KBM-7 (cell line): Measurements from ENCODE around the gene HNRNPUL2.
A peak's percentile ranks its signal among the peaks of the same experiment; 100 is the strongest.
"Not testable (repeated sequence)": the region's sequence is repeated elsewhere in the genome, so short reads cannot be mapped to it uniquely, and the experiment has no call there.

Experiments
- DNase-seq: peaks from one replicate; pipeline ENCODE4 v3.0.0-alpha.2; 2015
- in situ Hi-C: fragments of 300-500 bp; cut with MboI; formaldehyde crosslinking; loops from 2 replicates; pipeline ENCODE4 v1.14.3; 2020; ENCODE audit warnings: low sequenced_read_pairs, low pct_unique_long_range_greater_than_20kb, mixed read lengths

The HNRNPUL2 gene

DNA sequence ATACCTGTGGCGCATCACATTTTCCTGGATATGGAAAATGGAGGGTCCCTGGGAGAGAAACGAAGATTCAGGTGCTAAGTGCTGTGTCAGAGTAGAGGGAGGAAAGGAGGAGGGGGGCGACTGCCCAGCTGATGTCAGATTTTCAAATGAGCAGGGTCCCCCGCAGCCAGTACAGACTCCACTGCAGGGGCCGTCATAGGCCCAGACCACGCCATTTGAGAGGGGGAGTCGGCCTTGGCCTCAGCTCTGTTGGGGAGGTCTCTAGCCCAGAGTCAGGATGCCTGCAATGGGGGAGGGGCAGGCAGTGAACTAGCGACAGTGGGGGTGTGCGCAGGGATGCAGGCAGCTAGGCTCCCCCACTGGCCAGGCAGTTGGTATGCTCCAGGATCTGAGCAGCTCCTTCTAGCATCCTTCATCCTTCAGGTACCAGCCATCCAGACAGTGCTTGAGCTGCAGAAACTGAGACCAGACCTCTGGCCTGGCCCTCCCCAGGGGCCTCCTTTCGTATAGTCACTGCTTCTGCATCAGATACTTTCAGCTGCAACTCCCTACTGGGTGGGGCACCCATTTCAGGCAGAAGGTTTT lies 19.9 kb downstream of the HNRNPUL2 start, which contains the start of the genes BSCL2 and GNG3:
Gene BSCL2, minus strand, starts transcription at position 148 of the 585 bp plus-strand sequence. CDS start 229 bp downstream, outside the sequence.
Gene GNG3, plus strand, starts transcription at position 400 of the 585 bp plus-strand sequence. CDS start 620 bp downstream, outside the sequence.
- in situ Hi-C loops, result no loop called here
- DNase-seq, result peak; percentile 6

DNA sequence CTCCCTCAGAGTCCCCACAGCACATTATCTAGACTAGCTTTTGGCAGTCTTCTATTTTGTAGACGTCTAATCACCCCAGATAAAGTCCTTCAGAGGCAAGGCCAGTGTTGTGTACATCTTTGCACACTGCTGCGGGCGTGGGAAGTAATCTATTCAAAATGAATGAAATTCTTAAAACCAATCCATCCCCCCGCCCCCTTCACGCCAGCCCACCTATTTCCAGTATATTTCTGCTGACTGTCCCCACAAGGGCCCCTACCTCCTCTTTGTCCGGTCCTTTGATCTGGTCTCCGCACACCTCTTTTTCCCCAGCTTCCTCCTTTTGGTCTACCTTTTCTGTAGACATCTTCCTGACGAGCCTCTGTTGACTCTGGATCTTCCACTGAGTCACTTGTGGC lies 20.4 kb downstream of the HNRNPUL2 start:
- no peak for DNase-seq
- in situ Hi-C loops, result no loop called here

DNA sequence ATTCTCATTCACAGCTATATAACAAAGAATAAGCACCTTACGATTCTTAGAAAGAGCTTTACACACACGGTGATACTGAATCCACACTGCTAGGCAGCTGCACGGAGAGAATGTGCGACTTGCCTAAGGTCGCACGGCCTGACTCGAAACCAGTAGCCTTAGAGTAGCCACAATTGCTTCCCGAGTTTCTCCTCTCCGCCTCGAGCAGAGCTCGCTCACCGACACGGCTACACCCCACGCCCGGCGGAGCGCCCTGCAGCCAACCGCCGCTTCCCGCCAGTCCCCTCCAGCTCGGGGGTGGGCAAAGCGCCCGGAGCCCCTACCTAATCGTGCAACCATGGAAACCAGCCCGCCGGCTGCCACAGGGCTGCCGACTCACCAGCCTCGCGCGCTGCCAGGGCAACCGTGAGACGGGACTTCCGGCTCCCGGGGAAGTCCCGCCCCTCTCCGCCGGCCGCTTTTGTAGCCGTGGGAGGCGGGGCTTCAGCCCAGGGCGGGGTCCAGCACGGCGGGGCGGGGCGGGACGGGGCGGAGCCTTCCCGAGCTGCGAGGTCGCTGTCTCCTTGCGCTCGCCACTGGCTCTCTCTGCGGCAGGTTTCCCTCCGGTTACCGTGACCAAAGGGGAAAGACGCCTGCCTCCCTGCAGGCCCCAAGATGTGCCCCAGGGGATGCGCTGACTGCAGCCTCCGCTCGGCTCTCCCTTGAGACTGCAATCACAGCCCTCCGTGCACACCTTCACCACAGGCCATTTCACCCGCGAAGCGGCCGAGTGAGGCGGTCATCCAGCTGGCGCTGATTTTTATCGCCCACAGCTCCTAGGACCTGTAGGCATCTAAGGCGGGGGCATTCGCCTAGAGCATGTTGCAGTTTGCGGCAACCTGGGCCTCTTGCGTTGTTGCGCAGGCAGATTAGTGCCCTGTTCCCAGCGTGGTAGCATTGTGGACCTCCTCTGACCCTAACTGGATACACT lies 21.1 kb downstream of the HNRNPUL2 start:
- peak; percentile 88 for DNase-seq
- in situ Hi-C loops, result no loop called here

DNA sequence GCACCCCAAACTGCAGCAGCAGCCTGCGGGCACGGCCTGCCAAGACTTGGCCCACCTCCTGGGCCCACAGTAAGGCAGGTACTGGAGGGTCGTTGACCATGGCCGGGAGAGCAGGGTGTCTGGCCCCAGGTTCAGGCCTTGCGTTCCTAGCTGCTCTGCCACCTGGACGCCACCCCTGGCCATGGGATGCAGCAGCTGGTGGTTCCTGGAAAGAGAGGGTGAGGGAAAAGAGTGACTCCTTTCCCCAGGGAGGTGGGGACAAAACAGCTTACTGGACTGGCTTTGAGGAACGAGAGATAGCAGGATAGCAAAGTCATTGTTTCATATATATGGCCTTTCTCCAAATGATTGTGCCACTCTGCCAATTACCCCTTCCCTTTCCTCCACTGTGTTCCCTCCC lies 21.8 kb downstream of the HNRNPUL2 start:
- in situ Hi-C loops, result no loop called here
- DNase-seq, result no peak

DNA sequence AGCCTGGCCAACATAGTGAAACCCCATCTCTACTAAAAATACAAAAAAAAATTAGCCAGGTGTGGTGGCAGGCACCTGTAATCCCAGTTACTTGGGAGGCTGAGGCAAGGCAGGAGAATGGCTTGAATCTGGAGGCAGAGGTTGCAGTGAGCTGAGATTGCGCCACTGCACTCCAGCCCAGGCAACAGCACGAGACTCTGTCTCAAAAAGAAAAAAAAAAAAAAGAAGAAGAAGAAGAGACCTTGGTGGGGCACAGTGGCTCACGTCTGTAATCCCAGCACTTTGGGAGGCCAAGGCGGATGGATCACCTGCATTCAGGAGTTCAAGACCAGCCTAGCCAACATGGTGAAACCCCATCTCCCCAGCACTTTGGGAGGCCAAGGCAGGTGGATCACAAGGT lies 23.3 kb downstream of the HNRNPUL2 start:
- DNase-seq, in situ Hi-C loops: not testable (repeated sequence)

DNA sequence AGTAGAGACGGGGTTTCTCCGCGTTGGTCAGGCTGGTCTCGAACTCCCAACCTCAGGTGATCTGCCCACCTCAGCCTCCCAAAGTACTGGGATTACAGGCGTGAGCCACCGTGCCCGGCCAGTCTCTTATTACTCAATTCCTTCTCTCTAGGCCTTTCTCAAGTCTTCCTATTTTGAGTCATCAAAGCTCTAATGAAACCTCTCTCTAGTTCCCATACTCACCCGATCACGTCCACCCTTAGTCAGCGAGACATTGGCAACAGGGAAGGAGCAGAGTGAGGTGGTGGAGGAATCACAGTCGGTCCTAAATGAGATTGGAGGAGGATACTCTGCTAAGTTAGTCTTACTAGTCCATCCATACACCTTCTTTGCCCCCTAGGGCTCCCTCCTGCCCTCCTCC lies 25.0 kb downstream of the HNRNPUL2 start:
- in situ Hi-C loops, result no loop called here
- DNase-seq, result no peak

DNA sequence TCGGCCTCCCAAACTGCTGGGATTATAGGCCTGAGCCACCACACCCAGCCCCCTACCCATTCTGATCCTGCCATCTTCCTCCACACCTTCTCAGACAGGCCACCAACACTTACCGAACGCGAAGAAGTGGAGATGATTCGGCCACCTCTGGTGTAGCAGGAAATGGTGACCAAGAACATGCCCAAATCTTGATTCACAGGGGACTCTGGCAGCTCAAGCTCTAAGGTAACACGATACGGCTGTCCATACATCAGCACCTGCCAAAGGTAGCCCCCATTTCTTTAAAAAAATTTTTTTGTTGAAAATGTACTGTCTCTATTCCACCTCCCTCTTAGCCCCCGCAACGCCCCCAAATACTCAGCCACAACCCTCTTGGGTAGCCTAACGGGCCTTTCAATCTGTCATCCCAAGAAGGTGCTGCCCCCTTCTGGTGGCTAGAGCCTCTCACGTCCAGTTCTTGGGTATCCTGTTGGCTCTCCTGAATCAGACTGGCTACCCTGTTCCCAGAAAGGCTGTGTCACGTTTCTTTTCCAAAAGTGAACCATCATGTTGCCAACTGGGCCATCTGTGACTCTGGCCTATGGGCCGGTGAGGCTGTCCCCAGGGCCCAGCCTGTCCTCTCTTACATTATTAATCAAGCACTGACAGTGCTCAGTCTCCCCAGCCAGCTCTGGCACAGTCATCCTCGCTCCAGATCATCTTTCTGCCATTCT lies 32.6 kb downstream of the HNRNPUL2 start:
- in situ Hi-C loops, result loop anchor here (25.0 kb wide), 1 partner anchor 307 kb away; no protein-coding TSS in a partner anchor
- peak; percentile 73 for DNase-seq

DNA sequence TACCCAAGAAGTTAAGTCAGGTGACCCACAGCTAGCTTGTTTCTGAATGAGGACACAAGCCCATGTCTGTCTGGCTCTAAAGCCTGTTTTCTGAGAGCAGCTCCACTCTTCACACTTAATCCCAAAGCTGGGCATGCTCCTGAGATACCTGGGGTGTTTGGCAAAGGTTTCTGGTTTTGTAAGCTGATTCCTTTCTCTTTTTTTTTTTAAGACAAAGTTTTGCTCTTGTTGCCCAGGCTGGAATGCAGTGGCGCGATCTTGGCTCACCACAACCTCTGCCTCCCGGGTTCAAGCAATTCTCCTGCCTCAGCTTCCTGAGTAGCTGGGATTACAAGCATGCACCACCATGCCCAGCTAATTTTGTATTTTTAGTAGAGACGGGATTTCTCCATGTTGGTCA lies 33.6 kb downstream of the HNRNPUL2 start:
- DNase-seq, result not testable (repeated sequence)
- in situ Hi-C loops, result loop anchor here (25.0 kb wide), 1 partner anchor 306 kb away; no protein-coding TSS in a partner anchor

DNA sequence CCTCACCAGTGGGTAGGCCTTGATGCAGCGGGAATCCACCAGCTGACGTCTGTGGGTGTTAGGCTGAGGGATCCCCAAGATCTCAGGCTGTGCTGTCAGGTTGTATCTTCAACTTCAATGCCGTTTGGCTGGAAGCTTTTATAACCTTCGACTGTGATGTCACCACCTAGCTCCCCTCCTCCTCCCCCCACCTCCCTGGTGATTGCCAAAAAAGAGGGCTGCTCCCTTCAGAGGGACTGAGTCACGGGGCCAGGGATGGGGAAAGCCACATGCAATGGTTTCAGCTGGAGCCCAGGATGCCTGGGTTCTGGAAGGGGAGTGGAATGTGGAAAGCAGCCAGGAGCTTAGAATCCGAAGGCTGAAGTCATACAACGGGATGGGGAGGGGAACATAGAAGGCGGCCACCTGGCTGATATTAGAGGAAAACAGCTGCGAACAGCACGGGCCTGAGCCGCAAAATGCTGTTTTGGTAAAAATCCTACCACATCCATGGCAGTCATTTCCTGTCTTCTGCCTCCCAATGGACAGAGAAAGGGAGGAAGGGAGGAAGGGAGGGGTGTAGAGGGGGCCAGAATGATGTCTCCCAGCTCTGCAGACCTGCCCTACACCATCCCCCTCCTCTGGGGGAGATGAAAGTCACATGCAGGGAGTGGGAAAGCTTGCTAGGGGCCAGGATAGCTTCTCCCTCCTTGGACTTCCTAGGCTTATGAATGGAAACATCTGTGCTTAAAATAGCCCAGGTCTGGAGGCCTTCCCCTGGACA lies 37.7 kb downstream of the HNRNPUL2 start, which contains the start of gene LRRN4CL:
Gene LRRN4CL, minus strand, starts transcription at position 110 of the 763 bp plus-strand sequence. CDS start 1,022 bp downstream, outside the sequence.
- DNase-seq, result no peak
- in situ Hi-C loops, result loop anchor here (25.0 kb wide), 1 partner anchor 302 kb away; no protein-coding TSS in a partner anchor

DNA sequence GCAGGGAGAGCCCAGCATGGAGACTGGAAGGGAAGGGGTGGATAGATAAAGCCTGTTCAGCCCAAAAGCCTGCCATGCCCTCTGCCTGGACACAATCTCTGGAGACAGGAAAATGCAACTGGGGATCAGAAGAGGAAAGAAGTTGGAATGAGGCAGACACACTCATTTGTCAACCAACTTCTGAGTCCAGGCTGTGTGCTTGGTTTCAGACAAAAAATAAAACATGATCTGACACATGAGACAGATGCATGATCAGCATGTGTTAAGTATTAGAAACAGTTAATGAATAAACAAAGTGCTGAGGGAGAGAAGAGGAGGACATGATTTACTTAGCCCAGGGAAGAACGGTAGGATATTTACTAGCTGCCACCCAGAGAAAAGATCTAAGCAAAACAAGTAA lies 38.8 kb downstream of the HNRNPUL2 start:
- no peak for DNase-seq
- in situ Hi-C loops, result loop anchor here (25.0 kb wide), 1 partner anchor 301 kb away; no protein-coding TSS in a partner anchor

DNA sequence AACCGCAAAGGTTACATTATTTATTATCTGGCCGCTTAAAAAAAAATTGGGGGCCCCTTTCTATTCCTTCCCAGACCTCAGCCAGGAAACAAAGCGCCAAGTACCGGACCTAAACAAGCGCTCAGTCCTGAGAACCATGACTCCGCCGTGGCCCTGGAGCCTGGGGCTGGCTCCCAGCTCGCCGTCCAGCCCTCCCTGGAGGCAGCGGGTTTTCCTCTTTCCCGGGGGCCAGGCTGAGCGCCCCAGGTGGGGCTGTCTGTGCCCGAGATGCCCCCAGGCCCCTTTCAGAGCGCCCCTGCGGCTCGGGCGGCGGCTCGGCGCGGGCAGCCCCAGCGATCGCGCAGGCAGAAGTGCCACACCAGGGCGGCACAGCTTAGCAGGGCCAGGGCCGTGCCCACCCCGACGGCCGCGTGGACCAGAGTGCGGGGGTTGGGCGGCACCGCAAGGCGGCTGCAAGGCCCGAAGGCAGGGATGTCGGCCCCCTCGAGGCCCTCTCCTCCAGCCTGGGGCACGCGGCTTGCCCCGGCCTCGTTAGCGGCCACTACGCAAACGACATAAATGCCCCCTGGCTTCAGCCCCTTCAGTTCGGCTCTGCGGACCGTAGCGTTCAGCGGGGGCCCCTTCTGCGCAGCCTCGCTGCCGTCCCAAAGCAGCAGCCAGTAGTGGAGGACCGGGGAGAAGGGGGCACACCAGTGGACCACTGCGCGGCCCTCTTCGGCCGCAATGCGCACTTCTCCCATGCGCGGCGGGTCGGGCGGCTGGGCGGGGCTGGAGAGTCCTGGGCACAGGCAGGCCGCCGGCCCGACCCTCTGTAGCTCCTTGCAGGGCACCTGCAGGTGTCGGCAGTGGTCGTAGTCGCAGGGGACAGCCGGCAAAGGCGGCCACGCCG lies 39.5 kb downstream of the HNRNPUL2 start:
- in situ Hi-C loops, result loop anchor here (25.0 kb wide), 1 partner anchor 300 kb away; no protein-coding TSS in a partner anchor
- no peak for DNase-seq

DNA sequence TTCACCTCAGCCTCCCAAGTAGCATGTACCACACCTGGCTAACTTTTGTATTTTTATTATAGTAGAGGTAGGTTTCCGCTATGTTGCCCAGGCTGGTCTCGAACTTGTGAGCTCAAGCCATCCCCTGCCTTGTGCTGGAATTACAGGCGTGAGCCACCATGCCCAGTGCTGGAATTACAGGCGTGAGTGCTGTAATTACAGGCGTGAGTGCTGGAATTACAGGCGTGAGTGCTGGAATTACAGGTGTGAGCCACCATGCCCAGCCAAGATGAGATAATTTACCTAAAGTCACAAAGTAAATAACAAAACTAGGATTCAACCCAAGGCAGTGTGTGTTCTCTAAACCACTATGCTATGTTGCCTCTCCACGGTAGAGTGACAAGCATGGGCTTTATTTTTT lies 44.7 kb downstream of the HNRNPUL2 start:
- in situ Hi-C loops, result loop anchor here (25.0 kb wide), 1 partner anchor 295 kb away; no protein-coding TSS in a partner anchor
- DNase-seq, result no peak

DNA sequence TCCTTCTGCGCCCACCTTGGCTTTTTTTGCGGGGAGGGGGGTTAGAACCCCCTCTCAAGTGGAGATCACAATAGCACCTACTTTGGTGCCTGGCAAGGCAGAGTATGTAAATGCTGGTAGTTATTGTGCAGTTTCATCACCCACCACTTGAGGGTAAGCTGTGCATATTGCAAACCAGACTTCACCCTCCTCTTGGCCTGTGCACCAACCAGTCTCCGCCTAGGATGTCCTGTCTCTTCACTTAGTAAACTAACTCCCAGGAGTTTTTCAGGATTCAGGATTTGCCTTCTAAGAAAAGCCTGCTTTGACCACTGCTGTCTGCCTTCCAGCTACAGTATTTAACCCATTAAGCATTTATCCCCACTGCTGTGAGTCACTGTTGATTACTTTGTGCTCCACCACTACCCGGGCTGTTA lies 46.4 kb downstream of the HNRNPUL2 start:
- in situ Hi-C loops, result loop anchor here (25.0 kb wide), 1 partner anchor 294 kb away; no protein-coding TSS in a partner anchor
- peak; percentile 72 for DNase-seq

DNA sequence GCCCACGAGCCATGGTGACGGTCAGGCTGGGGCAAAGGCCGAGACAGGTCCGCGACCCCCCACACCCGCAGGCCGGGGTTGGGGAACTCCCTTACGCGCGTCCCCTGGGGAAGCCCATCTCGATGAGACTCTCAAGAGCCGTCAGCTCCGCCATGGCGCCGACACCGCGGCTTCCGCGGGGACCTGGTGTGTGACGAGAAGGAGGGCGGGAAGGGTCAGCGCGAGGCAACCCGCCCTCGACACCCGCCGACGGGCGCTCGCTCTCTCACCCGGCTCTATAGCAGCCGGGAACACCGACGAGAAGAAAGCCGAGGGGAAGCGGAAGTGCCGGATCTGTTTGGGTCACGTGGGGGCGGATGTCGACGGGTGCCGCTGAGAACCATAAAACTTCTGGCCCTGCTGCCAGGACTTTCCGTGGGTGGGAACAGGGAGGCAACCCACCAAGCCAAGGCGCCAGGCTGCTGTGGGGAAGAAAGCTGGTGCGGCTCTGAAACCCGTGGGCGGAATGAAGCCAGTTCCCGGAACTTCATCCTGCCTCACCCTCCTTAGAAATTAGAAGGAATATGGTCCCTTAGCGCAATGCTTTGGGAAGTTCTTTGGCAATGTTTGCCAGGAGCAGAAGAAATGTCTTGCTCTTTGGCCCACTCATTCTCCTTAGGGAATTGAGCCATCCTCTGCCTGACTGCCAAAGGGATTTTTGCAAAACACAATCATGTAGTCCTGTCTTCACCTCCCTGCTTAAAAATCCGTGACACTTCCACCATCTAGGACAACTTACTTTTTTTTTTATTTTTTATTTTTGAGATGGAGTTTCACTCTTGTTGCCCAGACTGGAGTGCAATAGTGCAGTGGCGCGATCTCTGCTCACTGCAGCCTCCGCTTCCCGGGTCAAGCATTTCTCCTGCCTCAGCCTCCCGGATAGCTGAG lies 48.2 kb downstream of the HNRNPUL2 start, which contains the start of gene UBXN1:
Gene UBXN1, minus strand, starts transcription at position 304 of the 927 bp plus-strand sequence. Its CDS starts 150 bp downstream, at position 154.
- in situ Hi-C loops, result loop anchor here (25.0 kb wide), 1 partner anchor 292 kb away; no protein-coding TSS in a partner anchor
- peak; percentile 91 for DNase-seq

DNA sequence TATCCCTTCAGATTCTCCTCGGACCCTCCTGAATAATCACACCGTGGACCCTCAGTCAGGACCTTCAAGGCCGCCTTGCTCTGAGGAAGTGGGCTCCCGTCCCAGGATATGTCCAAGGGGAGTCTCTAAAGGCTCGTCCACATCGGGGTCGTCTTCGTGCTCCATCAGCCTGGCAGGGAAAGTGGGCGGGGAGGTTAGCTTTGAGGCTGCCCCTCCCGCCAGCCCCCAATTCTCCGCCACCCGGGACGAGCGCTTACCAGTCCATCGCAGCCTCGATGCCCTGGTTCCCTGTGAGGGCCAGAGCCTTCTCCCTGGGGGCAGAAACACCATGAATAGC lies 48.9 kb downstream of the HNRNPUL2 start:
- in situ Hi-C loops, result loop anchor here (25.0 kb wide), 1 partner anchor 291 kb away; no protein-coding TSS in a partner anchor
- DNase-seq, result no peak

DNA sequence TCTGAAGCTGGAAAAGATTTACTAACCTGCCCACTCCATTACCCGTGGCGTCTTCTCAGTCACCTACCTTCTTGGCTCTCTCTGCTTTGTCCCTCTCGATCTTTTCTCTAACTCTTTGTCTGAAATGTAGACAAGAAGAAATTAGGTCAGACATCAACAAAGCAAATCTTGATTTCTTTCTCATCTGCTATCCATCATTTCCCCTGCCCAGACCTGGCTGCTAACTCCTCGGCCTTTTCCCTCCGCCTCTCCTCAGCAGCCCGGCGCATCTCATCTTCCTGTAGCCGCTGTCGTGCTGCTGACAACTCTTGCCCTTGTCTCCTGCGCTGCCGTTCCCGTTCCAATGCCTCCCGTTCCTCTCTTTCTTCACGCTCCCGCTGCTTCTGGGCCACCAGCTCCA lies 49.5 kb downstream of the HNRNPUL2 start:
- in situ Hi-C loops, result loop anchor here (25.0 kb wide), 1 partner anchor 290 kb away; no protein-coding TSS in a partner anchor
- no peak for DNase-seq
